ENCODE data around the gene ADM2. TPM values are rescaled to one million over a fixed set of nuclear protein-coding genes. Genes with fewer than 3 reads are reported as not detected.

Gene ADM2
- total and polyA plus RNA-seq, 3 experiments from 2014 or later: 0.24 to 3.5 (median 3.4) TPM

- Mint-ChIP-seq H3K4me3 (peak overlapping the region; percentile 56 to 94 (median 92)), H3K27me3 (no peaks in the 10 kb centered on the region), H3K4me1 (peaks cover 12 to 28% (median 19%) of the 10 kb centered on the region in 3 donors), H3K27ac (no peak overlapping the region), H3K36me3 (peaks cover 0 to 31% (median 0%) of the 10 kb centered on the region in 3 donors), H3K9me3 (no peaks in the 10 kb centered on the region)
- H3K4me3 ChIP-seq (ENCODE audit: low read length): no peak overlapping the region
- no peaks in the 10 kb centered on the region for H3K9me3 ChIP-seq (ENCODE audit: low read length)
- CTCF ChIA-PET: interaction anchor here (0.9 to 8.7 kb wide), 3 partner anchors 19 to 115 kb away, joined by 4 to 91 read pairs (median 4); partner anchors contain the start of gene SCO2
- no peak for DNase-seq
- POLR2A ChIA-PET: interaction anchor here (1.0 to 1.7 kb wide), 2 partner anchors 8 to 115 kb away, joined by 3 to 5 read pairs; no protein-coding TSS in a partner anchor
- H3K36me3 ChIP-seq (ENCODE audit: insufficient read depth, low read length): peaks cover 11% of the 10 kb centered on the region
- peaks cover 23% of the 10 kb centered on the region for H3K4me1 ChIP-seq (ENCODE audit: insufficient read depth, low read length)
- H3K27me3 ChIP-seq (ENCODE audit: insufficient read depth, low read length, poor library complexity, severe bottlenecking): no peaks in the 10 kb centered on the region
- no peak overlapping the region for H3K27ac ChIP-seq (ENCODE audit: low read depth, low read length)
These were observed 24.6 kb downstream of the ADM2 start for GRCh38 chr22:50505776-50506610.

DNA sequence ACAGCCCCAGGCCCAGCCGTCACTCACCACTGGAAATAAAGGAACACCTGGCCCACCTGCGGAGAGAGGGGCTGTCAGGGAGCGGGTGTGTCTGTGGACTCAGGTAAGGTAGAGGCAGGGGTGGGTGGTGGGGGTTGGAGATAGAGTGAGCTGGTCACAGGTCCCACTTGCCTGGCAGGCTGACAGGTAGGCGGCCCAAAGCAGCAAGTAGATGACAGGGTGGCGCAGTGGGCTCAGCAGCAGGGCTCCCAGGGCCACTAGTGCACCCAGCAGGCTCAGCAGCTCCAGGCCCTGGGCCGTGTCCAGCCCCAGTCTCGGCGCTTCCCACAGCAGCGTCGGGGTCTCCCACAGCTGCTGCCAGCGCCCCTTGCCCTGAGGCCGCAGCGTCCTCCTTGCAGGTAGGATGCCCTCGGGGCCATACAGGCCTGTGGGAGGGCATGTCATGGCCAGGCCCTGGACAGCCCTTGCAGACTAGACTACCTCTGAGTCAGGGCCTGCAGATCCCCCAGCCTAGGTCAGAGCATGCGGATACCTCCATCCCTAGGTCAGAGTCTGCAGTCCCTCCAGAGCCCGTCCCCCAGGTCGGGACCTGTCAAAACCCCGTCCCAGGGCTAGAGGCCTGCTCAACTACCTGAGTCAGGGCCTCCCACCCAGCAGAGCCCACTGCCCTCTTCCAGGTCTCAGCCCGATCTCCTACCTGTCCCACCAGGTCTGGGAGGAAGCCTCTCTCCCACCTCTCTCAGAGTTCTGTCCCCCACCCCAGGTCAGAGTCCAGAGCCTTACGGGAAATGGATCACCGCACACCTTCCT is 25.5 kb downstream of the ADM2 start:
- no peak for DNase-seq

DNA sequence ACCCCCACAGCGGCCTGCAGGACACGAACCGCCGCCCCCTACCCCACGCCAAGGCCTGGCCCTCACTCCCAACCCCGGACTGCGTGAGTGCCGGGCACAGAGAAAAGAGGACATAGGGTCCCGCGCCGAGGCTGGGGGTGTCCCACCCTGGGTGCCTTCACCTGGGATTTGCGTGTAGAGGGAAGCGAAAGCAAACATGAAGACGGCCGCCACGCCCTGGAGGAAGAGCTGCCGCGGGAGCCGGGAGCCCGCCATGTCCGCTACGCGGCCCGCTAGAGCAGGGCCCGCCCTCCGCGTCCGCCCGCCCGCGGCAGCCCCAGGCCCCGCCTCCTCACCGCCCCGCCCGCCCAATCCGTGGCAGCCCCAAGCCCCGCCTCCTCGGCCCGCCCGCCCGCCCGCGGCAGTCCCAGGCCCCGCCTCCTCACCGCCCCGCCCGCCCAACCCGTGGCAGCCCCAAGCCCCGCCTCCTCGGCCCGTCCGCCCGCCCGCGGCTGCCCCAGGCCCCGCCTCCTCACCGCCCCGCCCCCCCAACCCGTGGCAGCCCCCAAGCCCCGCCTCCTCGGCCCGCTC is 26.2 kb downstream of the ADM2 start, which contains the start of gene LMF2:
Gene LMF2, minus strand, starts transcription at position 282 of the 570 bp plus-strand sequence. Its CDS starts 27 bp downstream, at position 255.
- CTCF ChIA-PET: interaction anchor here (0.6 to 8.7 kb wide), 10 partner anchors 9 to 265 kb away, joined by 3 to 91 read pairs (median 7); partner anchors contain the start of genes SCO2 and SYCE3
- POLR2A ChIA-PET: interaction anchor here (0.6 to 3.3 kb wide), 17 partner anchors 10 to 316 kb away, joined by 3 to 93 read pairs (median 6); partner anchors contain the start of genes CHKB, HDAC10, KLHDC7B and SCO2
- Histone ChIP-seq H3K9me3 (ENCODE audit: low read length) (no peaks in the 10 kb centered on the region), H3K27ac (ENCODE audit: low read depth, low read length) (peak within 1 kb of the TSS; percentile 88), H3K27me3 (ENCODE audit: insufficient read depth, low read length, poor library complexity, severe bottlenecking) (no peaks in the 10 kb centered on the region), H3K36me3 (ENCODE audit: insufficient read depth, low read length) (peaks cover 11% of the 10 kb centered on the region), H3K4me3 (ENCODE audit: low read length) (peak within 1 kb of the TSS; percentile 80), H3K4me1 (ENCODE audit: insufficient read depth, low read length) (peaks cover 23% of the 10 kb centered on the region)
- H3K27ac Mint-ChIP-seq: peak within 1 kb of the TSS; percentile 93 to 100 (median 98)
- peak within 1 kb of the TSS; percentile 92 to 99 (median 94) for H3K4me3 Mint-ChIP-seq
- DNase-seq: peak; percentile 87 to 96 (median 92)
- no peaks in the 10 kb centered on the region for H3K9me3 Mint-ChIP-seq
- H3K36me3 Mint-ChIP-seq: peaks cover 0 to 33% (median 2%) of the 10 kb centered on the region in 3 donors
- H3K4me1 Mint-ChIP-seq: peaks cover 17 to 32% (median 19%) of the 10 kb centered on the region in 3 donors
- H3K27me3 Mint-ChIP-seq: peaks cover 0 to 1% of the 10 kb centered on the region in 2 donors

More for the DNA sequence above, 25.5 kb downstream of the ADM2 start:
- no peaks in the 10 kb centered on the region for H3K9me3 Mint-ChIP-seq
- H3K4me3 ChIP-seq (ENCODE audit: low read length): peak overlapping the region; percentile 80
- H3K4me1 ChIP-seq (ENCODE audit: insufficient read depth, low read length): peaks cover 23% of the 10 kb centered on the region
- peaks cover 11% of the 10 kb centered on the region for H3K36me3 ChIP-seq (ENCODE audit: insufficient read depth, low read length)
- peak overlapping the region; percentile 83 for H3K27ac ChIP-seq (ENCODE audit: low read depth, low read length)
- H3K36me3 Mint-ChIP-seq: peaks cover 0 to 31% (median 0%) of the 10 kb centered on the region in 3 donors
- H3K27ac Mint-ChIP-seq: peak overlapping the region; percentile 83 to 99 (median 92)
- H3K9me3 ChIP-seq (ENCODE audit: low read length): no peaks in the 10 kb centered on the region
- ChIA-PET CTCF (interaction anchor here (0.9 to 8.7 kb wide), 3 partner anchors 18 to 114 kb away, joined by 4 to 91 read pairs (median 20); partner anchors contain the start of gene SCO2), POLR2A (interaction anchor here (1.7 to 3.3 kb wide), 4 partner anchors 9 to 263 kb away, joined by 5 to 93 read pairs (median 8); partner anchors contain the start of genes SCO2 and SYCE3)
- H3K27me3 ChIP-seq (ENCODE audit: insufficient read depth, low read length, poor library complexity, severe bottlenecking): no peaks in the 10 kb centered on the region
- H3K27me3 Mint-ChIP-seq: no peaks in the 10 kb centered on the region
- peaks cover 12 to 28% (median 19%) of the 10 kb centered on the region in 3 donors for H3K4me1 Mint-ChIP-seq
- H3K4me3 Mint-ChIP-seq: peak overlapping the region; percentile 89 to 99 (median 92)

DNA sequence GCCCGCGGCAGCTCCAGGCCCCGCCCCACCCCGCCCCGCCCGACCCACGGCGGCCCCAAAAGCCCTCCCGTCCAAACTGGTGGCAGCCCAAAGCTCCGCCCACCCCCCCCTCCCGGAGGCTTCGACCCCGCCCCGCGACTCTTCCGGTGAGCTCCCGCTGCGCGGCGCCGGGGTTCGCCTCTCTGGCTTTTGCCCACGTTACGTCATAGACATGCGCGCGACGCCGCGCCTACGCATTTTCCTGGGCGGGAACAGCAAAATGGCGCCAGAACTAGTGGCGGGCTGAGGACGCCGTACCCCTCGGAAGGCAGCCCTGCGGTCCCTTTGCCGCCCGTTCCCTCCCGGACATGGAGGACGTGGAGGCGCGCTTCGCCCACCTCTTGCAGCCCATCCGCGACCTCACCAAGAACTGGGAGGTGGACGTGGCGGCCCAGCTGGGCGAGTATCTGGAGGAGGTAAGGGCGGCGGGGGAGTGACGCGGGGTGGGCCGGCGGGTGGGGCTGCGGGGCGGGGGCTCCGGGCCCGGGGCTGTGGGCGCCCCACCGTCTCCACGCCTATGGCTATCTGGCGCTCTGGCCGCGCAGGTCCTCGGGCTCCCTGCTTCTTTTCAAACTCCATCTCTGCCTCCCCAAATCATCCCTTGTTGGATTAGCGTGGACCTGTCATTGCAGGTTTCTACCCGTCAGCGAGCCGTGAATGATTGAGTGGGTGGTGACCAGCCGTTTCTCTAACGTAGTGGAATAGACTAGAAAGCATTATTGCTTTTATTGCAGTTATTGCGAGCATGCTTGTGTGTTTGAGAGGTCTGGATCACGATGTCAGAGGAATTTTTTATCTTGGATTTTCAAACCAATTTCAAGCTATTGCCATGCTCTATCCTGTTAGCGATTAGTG is 26.9 kb downstream of the ADM2 start, which contains the start of gene NCAPH2:
Gene NCAPH2, plus strand, starts transcription at position 234 of the 894 bp plus-strand sequence. Its CDS starts 114 bp downstream, at position 348.
- Mint-ChIP-seq H3K4me3 (peak within 1 kb of the TSS; percentile 92 to 99 (median 94)), H3K27me3 (peaks cover 0 to 1% of the 10 kb centered on the region in 2 donors), H3K27ac (peak within 1 kb of the TSS; percentile 93 to 100 (median 98)), H3K36me3 (peaks cover 0 to 33% (median 2%) of the 10 kb centered on the region in 3 donors), H3K9me3 (no peaks in the 10 kb centered on the region), H3K4me1 (peaks cover 17 to 32% (median 19%) of the 10 kb centered on the region in 3 donors)
- Histone ChIP-seq H3K36me3 (ENCODE audit: insufficient read depth, low read length) (peaks cover 11% of the 10 kb centered on the region), H3K4me3 (ENCODE audit: low read length) (peak within 1 kb of the TSS; percentile 80), H3K4me1 (ENCODE audit: insufficient read depth, low read length) (peaks cover 23% of the 10 kb centered on the region), H3K9me3 (ENCODE audit: low read length) (no peaks in the 10 kb centered on the region), H3K27ac (ENCODE audit: low read depth, low read length) (peak within 1 kb of the TSS; percentile 88), H3K27me3 (ENCODE audit: insufficient read depth, low read length, poor library complexity, severe bottlenecking) (no peaks in the 10 kb centered on the region)
- ChIA-PET POLR2A (interaction anchor here (0.6 to 3.3 kb wide), 18 partner anchors 10 to 317 kb away, joined by 3 to 93 read pairs (median 6); partner anchors contain the start of genes CHKB, HDAC10, KLHDC7B and SCO2), CTCF (interaction anchor here (0.6 to 8.7 kb wide), 12 partner anchors 9 to 265 kb away, joined by 3 to 91 read pairs (median 5); partner anchors contain the start of genes SCO2 and SYCE3)
- DNase-seq: peak in 4 of 5 donors; percentile 96 to 98 (median 96)

- peak overlapping the region; percentile 88 for H3K27ac ChIP-seq (ENCODE audit: low read depth, low read length)
- CTCF ChIA-PET: interaction anchor here (0.9 to 8.7 kb wide), 9 partner anchors 9 to 112 kb away, joined by 3 to 91 read pairs (median 8); partner anchors contain the start of genes SCO2 and SYCE3
- Mint-ChIP-seq H3K4me3 (peak overlapping the region; percentile 92 to 97 (median 94)), H3K27me3 (peaks cover 0 to 1% of the 10 kb centered on the region in 2 donors), H3K4me1 (peaks cover 17 to 36% (median 19%) of the 10 kb centered on the region in 3 donors), H3K27ac (peak overlapping the region; percentile 87 to 100 (median 98)), H3K9me3 (no peaks in the 10 kb centered on the region), H3K36me3 (peaks cover 0 to 33% (median 2%) of the 10 kb centered on the region in 3 donors)
- peaks cover 11% of the 10 kb centered on the region for H3K36me3 ChIP-seq (ENCODE audit: insufficient read depth, low read length)
- H3K4me3 ChIP-seq (ENCODE audit: low read length): peak overlapping the region; percentile 55
- H3K9me3 ChIP-seq (ENCODE audit: low read length): no peaks in the 10 kb centered on the region
- POLR2A ChIA-PET: interaction anchor here (0.6 to 3.3 kb wide), 9 partner anchors 16 to 318 kb away, joined by 3 to 93 read pairs (median 7); partner anchors contain the start of genes KLHDC7B, SCO2 and SYCE3
- H3K4me1 ChIP-seq (ENCODE audit: insufficient read depth, low read length): peaks cover 23% of the 10 kb centered on the region
- no peaks in the 10 kb centered on the region for H3K27me3 ChIP-seq (ENCODE audit: insufficient read depth, low read length, poor library complexity, severe bottlenecking)
- no peak for DNase-seq
These were observed 27.6 kb downstream of the ADM2 start for GRCh38 chr22:50508897-50509296.

- no peak overlapping the region for H3K4me3 ChIP-seq (ENCODE audit: low read length)
- H3K27ac ChIP-seq (ENCODE audit: low read depth, low read length): no peak overlapping the region
- Mint-ChIP-seq H3K27ac (no peak overlapping the region), H3K36me3 (peaks cover 0 to 48% (median 2%) of the 10 kb centered on the region in 3 donors), H3K9me3 (no peaks in the 10 kb centered on the region), H3K4me3 (no peak overlapping the region), H3K27me3 (peaks cover 0 to 1% of the 10 kb centered on the region in 2 donors), H3K4me1 (peaks cover 22 to 36% (median 30%) of the 10 kb centered on the region in 3 donors)
- H3K27me3 ChIP-seq (ENCODE audit: insufficient read depth, low read length, poor library complexity, severe bottlenecking): no peaks in the 10 kb centered on the region
- POLR2A ChIA-PET: interaction anchor here (0.8 to 2.3 kb wide), 2 partner anchors 12 to 14 kb away, joined by 10 to 12 read pairs; partner anchors contain the start of gene SCO2
- H3K9me3 ChIP-seq (ENCODE audit: low read length): no peaks in the 10 kb centered on the region
- H3K4me1 ChIP-seq (ENCODE audit: insufficient read depth, low read length): peaks cover 11% of the 10 kb centered on the region
- CTCF ChIA-PET: interaction anchor here (3.0 to 8.7 kb wide), 2 partner anchors 12 kb away, joined by 20 to 91 read pairs; partner anchors contain the start of gene SCO2
- DNase-seq: no peak
- H3K36me3 ChIP-seq (ENCODE audit: insufficient read depth, low read length): peaks cover 12% of the 10 kb centered on the region
These were observed 31.8 kb downstream of the ADM2 start for GRCh38 chr22:50513175-50513574.

Data from CD8-positive, alpha-beta memory T cell (primary cell).